Frontal cortex (tissue), 4 donors: ENCODE results near the gene TRIO. TPM values are rescaled to one million over a fixed set of nuclear protein-coding genes. Genes with fewer than 3 reads are reported as not detected.
"Not testable (repeated sequence)": the region's sequence is repeated elsewhere in the genome, so short reads cannot be mapped to it uniquely, and the experiment has no call there.

Experiments
- DNase-seq, 2 donors: peaks; one replicate each; pipeline ENCODE4 v3.0.0; 2012; ENCODE audit warnings: low spot score in 2 of 2
- FAIRE-seq: peaks from 2 replicates; lab custom pipeline; 2012; peaks lifted over from hg19 to GRCh38; lab: Jason Lieb, UNC
- total RNA-seq: library from RNA; depleted of rRNA; stranded (reverse); fragments of >200 nt; gene quantifications from one replicate; pipeline ENCODE4 v1.2.3, GENCODE V29; 2014
- donor health status: control.
- donor health status: control.
- donor health status: control.

TRIO gene
- total RNA-seq, 1 donor from 2014 or later = 310 TPM

DNA sequence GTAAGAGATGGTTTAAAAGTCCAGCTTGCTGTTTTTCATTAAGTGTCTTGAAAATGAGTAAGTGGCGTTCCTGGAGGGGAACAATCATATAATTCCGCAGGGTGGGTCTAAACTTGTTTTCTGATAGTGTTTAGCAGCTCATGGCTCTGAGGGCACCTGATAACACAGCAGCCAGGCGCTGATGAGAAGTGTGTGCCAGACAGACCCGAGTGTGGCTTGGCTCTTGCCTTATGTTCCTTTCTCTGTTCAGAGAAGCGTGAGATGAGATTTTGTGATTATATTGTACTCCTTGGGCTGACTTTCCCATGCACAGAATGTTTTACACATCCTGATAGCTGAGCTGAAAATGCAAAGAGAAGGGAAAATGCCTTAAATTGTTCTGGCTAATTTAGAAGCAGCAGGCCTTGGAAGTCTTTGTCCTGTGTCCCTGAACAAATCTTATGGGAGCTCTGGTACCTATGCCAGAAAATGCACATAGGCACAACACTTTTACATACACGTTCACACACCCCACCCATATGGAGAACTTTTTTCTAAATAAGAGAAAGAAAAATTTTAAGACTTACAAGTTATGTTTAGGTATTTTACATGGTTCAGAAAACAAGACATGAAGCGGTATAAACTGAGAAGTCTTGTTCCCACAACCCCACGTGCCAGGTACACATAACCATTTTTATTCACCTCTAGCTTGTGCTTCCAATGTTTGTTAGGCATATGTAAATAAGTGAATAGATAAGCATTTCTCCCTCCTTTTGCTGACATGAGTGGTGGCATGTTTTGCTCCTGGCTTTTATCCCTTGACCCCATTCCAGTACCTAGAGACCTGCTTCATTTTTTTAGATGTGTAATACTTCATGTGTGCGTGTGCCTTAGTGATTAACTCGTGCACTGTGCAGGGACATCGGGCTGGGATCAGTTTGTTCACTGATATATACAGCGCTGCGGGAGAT, 286.2 kb downstream of the TRIO start:
- FAIRE-seq (no peak), DNase-seq (no peak)

DNA sequence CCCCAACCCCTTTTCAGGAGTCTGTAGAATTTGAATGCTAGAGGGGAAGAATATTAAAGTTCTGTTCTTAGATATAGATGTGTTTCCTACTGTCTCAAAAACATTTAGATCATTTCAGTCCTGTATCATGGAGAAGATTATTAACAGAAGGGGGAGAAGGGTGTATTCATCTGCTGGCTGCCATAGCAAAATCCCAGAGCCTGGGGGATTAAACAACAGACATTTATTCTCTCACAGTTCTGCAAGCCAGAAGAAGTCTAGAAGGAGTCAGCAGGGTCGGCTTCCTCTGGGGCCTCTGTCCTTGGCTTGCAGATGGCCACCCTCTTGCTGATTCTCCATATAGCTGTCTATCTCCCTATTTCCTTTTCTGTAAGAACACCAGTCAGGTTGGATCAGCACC, 288.4 kb downstream of the TRIO start:
- DNase-seq (no peak), FAIRE-seq (no peak)

DNA sequence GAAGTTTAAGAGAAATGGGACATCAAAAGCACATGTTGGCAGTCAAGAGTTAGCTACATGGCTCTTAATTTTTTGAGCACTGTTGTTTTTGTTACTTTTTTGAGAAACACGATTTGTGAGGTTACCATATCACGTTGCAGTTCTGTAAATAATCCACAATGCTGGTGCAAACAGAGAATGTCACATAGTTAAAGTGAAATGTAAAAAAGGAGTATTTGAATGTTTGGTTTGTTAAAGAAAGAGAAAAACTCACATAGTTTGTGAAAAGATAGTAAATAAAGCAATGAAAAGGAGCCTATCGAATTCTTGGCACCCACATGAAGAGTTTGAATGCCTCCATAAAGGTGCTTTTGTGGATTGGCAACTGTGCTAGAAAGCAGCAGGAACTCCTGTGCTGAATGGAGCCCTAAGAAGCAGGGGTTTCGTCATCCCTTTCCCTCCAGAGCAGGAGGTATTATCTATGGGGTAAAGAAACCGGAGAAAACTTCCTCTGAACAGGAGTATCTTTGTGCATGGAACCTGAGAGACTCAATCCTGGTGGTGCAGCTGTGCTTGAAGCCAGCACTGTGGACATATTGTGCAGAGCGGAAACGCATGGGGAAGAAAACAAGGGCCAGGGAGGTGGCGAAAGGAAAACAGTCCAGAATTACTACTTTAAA, 289.9 kb downstream of the TRIO start:
- DNase-seq (no peak), FAIRE-seq (no peak)

DNA sequence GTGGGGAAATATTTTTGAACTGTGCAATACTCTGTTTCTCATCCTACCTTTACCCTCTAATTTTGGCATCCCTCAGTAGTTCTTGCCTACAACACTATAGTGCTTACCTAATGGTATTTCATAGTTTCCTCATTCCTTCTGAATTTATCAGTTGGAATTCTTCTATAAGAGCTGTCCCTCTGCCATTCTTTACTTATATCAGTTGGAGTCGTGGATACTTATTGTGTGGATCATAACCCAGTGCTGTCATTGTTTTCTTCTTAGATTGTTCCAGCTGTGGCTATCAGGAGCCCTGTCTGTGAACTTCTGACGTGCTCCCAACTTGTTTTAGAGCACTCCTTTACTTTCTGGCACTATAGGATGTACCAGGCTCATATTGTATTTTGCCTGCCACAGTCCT, 292.3 kb downstream of the TRIO start:
- no peak for FAIRE-seq
- no peak for DNase-seq

DNA sequence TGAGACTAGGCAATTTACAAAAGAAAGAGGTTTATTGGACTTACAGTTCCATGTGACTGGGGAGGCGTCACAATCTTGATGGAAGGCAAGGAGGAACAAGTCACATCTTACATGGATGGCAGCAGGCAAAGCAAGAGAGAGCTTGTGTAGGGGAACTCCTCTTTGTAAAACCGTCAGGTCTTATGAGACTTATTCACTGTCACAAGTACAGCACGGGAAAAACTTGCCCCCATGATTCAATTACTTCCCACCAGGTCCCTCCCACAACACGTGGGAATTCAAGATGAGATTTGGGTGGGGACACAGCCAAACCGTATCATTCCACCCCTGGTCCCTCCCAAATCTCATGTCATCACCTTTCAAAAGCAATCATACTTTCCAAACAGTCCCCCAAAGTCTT, 293.0 kb downstream of the TRIO start:
- not testable (repeated sequence) for DNase-seq, FAIRE-seq

DNA sequence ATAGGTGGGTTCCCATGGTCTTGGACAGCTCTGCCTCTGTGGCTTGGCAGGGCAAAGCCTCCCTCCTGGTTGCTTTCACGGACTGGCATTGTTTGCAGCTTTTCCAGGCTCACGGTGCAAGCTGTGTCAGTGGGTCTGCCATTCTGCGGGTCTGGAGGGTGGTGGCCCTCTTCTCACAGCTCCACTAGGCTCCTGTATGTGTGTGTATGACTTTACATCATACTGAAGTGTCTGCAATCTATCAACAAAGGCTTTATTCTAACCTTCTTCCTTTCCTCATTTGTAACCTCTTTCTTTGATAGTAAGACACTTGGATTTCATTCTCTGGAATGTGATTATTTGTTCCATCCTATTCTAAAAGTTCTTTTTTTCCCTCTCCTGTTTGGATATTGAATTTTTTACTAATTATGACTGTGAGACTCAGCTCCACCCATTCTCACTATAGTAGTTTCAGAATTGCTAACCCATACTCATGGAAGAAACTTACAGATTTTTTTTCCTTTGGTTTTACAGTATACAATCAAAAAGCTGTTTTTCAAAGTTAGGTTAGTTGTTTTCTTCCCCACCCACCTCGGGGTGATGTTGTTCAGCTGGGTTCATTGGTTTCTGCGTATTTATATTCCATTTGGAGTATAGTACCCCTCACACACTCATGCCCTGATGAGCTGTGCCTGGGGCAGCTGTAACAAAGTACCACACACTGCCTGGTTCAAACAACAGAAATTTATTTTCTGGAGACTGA, 293.8 kb downstream of the TRIO start:
- FAIRE-seq (no peak), DNase-seq (no peak)

DNA sequence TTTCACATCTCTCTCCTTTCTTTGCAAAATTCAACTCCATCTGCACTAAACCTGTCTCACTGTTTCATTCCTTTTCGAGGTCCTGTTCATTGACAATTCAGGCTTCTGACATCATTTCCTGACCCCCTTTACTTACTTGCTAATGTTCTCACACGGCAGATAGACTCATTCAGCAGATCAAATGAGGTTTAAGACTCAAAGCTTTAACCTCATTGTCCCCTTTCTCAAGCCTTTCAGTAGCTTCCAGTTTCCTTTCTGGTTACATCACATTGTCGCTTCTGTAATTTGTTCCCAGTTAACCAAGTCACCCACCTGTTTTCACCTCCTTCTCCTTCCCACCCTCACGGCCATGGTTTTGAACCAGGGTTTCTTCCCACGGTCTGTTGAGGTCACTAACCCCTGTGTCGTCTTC, 295.1 kb downstream of the TRIO start:
- DNase-seq = no peak
- no peak for FAIRE-seq

DNA sequence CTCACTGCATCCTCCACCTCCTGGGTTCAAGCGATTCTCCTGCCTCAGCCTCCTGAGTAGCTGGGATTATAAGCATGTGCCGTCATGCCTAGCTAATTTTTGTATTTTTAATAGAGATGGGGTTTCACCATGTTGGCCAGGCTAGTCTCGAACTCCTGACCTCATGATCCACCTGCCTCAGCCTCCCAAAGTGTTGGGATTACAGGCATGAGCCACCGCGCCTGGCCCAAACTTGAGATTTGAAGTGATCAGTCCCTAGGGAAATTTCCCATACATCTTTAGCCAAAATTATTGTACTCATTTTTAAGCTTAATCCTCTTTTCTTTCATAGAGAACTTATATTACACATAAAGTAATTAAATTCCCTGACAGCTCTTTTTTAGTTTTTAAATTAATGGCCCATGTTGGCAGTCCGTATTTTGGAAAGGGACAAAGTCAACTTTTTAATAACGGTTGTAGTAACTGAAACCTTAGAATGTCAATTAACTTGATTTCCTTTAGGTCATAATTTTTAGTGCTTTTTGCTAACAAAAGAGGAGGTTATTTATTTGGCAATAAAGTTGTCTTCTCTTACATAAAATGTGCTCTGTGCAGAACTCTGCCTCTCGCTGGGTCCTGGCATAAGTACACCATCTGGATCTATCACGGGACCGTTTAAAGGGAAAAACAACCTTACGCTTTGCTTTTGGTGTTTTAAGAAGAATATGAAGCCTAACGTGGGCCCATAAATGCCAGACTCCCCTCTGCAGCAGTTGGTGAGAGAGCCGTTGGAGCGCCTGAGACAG, 296.1 kb downstream of the TRIO start:
- DNase-seq (no peak), FAIRE-seq (no peak)

DNA sequence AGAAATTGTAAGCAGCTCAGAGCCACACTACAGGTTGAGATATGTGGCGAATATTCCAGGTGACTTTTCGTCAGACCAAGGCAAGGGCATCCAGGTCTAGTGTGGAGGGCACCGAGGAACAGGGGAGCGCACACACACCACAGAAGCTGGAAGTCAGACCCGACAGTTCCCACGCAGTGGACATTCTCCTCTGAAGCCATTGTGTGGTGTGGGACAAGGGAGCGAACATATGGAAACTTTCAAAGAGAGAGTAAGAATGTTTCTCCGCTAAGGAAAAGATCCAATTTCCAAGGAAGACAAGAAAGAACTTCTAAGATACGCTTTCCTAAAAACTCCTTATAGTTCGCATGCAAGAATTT, 297.1 kb downstream of the TRIO start:
- no peak for FAIRE-seq
- DNase-seq = no peak

DNA sequence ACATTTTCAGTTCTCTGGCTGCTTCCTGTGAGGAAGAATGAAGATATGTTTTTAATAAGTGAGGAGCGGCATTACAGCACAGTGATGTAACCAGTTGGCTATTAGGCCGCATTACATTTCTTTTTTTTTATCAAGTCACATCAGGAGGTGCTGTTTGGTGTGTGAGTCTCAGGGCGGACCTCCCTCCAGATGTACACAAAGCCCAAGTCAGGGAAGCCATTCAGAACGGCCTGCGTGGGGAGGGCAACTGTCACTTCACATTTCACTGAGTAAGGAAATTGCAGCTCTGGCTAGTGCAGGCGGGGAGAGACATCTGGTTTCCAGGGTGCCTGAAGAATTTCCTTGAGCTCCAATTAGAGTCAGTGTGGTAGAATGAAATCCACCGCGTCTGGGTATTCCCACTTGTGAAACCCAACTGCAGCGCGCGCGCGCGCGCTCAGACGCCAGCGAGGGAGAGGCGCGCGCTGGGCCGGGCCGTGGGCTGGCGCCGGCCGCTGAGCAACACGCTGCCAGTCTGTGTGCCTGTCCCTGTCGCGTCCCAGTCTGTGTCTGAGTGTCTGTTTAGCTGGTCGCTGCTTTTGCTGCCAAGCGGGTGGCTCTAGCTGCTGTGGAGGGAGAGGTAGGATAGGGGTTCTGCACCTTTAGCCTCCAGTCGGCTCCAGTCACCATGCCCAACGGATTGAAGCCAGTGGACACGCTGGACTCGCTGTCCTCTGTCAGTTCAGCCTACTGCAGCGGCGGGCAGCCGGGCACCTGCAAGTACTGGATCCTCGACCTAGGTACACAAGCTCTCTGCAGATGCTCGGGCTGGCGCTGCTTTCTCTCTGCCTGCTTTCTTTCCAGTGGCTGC, 297.7 kb downstream of the TRIO start:
- no peak for FAIRE-seq
- peak; percentile 50 to 60 for DNase-seq

DNA sequence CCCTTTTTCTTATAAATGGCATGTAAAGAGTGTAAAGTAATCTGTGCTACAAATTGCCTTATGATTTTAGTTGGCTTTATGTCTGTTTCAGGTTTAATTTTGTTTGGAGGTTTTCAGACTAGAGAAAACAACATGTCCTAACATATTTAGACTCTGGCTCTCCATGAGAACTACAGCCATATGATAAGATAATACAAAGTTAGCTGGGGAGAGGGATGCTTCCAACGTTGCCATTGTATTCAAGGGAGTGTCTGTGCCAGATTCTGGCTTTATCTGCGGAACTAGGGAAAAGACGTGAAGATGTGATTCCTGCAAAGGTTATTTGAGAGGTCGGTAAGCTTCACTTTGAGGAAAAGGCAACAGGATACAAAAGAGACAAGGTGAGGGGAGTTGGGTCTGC, 298.5 kb downstream of the TRIO start:
- DNase-seq (no peak), FAIRE-seq (no peak)

DNA sequence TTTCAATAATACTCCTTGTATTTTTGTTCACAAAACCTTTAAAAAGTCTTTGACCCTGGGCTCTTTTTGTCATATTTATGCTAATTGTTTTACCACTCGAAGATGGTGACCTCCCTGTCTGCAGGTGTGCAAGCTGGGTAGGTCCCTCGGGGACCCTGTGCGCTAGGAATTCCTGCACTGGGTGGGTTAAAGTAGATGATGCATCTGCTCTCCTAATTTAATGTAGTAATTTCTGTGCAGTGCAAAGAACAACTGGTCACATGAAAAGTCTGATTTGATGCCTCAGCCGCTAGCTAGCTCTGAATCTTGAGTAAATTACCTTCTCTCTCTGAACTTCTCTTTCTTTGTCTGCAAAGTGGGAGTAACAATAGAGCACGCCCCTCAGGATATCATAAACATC, 299.4 kb downstream of the TRIO start:
- DNase-seq (no peak), FAIRE-seq (no peak)

DNA sequence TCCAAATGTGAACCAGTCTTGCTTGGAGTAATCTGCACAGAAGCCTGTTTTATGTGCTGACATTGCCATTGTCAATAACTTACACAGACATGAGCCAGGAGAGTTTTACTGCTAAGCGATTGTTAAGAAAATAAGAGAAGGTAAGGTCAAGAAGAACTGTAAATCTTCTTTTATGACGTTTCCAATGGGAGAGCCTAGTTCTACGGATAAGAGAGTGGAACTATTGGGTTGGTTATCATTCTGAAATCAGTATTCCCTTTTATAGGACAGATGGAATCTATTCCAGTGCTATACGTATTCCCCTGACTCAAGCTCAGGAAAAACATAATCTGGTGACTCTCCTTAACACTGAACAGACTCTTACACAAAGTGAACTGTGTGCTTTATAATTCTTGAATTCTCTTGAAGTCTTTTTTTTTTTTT, 300.5 kb downstream of the TRIO start:
- no peak for FAIRE-seq

DNA sequence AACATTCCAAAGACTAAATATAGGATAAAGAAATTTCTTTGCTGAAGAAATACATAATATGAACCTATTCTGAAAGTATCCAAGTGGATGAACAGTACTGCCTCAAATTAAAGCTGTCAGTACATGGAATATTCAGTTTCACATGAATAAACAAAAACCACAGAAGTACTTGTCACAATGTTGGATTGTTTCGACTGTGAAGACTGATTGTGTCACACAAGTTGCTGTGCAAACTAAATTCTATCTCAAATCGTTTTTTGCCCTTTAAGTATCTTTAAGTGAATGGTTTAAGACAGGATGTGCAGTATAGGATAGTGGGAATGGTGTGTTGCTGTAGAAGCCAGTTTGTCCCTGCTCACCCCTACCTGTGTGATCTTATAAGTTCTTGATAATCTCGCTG, 301.0 kb downstream of the TRIO start:
- no peak for FAIRE-seq
- DNase-seq = no peak

More for the DNA sequence above, 300.5 kb downstream of the TRIO start:
- no peak for DNase-seq

DNA sequence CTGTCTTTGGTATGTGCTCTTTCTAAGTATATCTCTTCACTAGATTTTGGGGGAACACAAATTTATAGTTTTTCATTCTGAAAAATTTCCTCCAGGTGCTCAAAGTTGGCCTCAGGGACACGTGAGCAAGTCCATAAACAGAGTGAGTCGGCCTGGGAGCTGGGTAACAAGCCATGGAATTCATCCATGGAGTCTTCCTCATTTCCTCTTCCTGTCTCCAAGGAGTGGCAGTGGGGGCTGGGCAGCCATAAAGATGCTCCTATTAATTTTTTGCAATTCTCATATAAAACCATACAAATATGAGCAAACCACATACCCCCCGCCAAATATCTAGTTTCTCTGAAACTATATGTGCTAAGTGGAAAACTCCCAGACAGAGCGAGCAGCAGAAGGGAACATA, 301.9 kb downstream of the TRIO start:
- no peak for FAIRE-seq
- DNase-seq = no peak

DNA sequence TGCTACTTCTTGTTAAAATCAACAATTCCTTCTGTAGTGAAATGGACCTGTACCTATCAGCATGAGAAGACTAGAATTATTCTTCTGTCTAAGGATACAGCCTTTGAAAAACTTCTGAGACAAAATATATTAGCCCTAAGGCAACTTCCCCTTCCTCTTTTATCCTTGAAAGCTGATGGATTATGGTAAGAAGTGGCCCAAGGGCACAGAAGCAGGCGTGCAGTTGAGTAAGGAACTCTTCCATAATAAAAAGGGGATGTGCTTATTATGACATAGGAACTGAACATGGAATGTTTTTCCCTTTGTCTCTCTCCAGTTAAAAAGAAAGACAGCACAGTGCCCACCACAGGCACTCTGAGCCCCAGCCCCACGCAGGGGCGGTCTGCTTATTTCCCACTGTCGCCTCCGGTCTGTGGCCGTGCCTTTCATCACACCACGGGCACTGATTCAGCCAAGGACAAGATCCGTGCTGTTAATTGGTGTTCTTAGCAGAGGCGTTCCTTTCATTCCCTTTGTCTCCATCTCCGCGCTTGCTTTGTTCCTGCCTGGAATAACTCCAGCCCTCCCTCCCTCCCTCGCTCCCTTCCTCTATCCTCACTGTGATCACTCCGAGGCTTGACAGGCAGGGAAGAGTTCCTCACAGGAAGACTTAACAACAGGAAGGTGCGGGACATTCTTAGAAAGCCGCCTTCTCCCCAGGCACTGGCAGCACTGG, 302.6 kb downstream of the TRIO start:
- FAIRE-seq (no peak), DNase-seq (no peak)

DNA sequence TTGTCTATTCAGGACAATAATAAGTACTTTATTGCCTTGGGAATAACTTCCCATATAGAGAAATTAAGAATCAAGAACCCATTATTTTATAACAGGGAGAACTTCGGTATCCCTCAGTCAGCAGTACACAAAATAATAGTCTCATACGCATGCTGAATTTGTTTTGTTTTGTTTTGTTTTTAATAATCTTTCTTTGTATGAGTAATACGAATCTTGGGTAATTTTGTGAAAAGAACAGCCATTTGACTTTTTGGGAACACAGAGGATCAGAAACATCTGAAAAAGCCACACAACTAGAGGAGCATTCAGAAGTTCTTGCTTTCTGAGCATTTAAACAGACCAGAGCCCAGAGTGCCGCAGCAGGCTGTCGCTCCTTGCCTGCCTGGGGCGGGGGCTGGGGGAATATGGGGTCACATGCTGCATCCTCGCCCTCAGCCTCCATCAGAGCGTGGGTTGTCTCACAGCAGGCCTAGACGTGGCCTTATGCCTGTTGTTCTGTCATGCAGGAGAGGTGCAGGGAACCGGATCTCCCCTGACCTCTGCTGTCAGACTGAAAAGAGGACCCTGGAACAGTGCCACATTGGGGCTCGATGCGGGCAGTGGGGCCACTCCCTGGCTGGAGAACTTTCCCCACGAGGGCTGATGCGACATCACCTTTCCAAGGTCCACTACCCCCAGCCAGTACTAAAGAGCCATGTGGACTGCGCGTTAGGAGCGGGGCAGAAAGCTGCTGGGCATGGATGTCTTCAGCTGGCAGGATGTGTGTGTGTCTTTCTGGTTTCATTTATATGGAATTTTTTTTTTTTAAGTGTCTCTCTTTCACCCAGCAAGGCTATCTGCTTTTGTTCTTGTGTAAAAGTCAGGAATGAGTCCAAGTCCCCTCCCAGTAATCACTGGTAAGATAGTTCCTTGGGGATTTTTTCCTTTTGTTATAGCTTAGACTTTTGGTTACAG, 305.1 kb downstream of the TRIO start:
- no peak for DNase-seq
- FAIRE-seq = no peak
